ENCODE results near the gene OR13J1. TPM values are rescaled to one million over a fixed set of nuclear protein-coding genes. Genes with fewer than 3 reads are reported as not detected.

Gene OR13J1
- total and polyA plus RNA-seq, 2 donors from 2014 or later = not detected

GRCh38 chr9:35861161-35861897, 8.9 kb downstream of the OR13J1 start:
- no peak for TF ChIP-seq CTCF (IDR thresholded peaks at IDR 0.05; ENCODE audit: borderline replicate concordance, extremely low read depth, insufficient read depth)
- DNase-seq (no peak), FAIRE-seq (no peak)
- no peak overlapping the region for H3K9ac ChIP-seq (ENCODE audit: low read length in 3 of 3)
- H3K4me3 ChIP-seq (ENCODE audit: low read length in 3 of 3) = no peak overlapping the region
- H3K9me3 ChIP-seq (ENCODE audit: control insufficient read depth in 2 of 3, insufficient read depth in 1 of 3, low read length in 3 of 3) = no peaks in the 10 kb centered on the region
- no peaks in the 10 kb centered on the region for H3K4me1 ChIP-seq (ENCODE audit: control insufficient read depth in 2 of 3, insufficient read depth in 2 of 3, low read depth in 1 of 3, low read length in 3 of 3)
- intact Hi-C loops (cut with DNase I) = no loop called here
- H3K27ac ChIP-seq (ENCODE audit: low read depth in 2 of 2, low read length in 2 of 2) = no peak overlapping the region
- H3K36me3 ChIP-seq (ENCODE audit: control insufficient read depth in 2 of 3, insufficient read depth in 3 of 3, low read length in 3 of 3) = no peaks in the 10 kb centered on the region
- no peaks in the 10 kb centered on the region for H3K27me3 ChIP-seq (ENCODE audit: control insufficient read depth, insufficient read depth, low read length)

GRCh38 chr9:35859990-35860339, 10.2 kb downstream of the OR13J1 start:
- intact Hi-C loops (cut with DNase I) = no loop called here
- no peak overlapping the region for H3K9ac ChIP-seq (ENCODE audit: low read length in 3 of 3)
- no peak for FAIRE-seq

GRCh38 chr9:35859310-35859989, 10.8 kb downstream of the OR13J1 start:
- intact Hi-C loops (cut with DNase I) = no loop called here
- no peak overlapping the region for H3K9ac ChIP-seq (ENCODE audit: low read length in 3 of 3)
- DNase-seq = peak in 2 of 5 donors; percentile 9 to 24
- no peaks in the 10 kb centered on the region for H3K9me3 ChIP-seq (ENCODE audit: control insufficient read depth in 2 of 3, insufficient read depth in 1 of 3, low read length in 3 of 3)
- no peaks in the 10 kb centered on the region for H3K4me1 ChIP-seq (ENCODE audit: control insufficient read depth in 2 of 3, insufficient read depth in 2 of 3, low read depth in 1 of 3, low read length in 3 of 3)
- TF ChIP-seq CTCF (IDR thresholded peaks at IDR 0.05; ENCODE audit: borderline replicate concordance, extremely low read depth, insufficient read depth) = no peak
- no peak overlapping the region for H3K27ac ChIP-seq (ENCODE audit: low read depth in 2 of 2, low read length in 2 of 2)
- no peaks in the 10 kb centered on the region for H3K27me3 ChIP-seq (ENCODE audit: control insufficient read depth, insufficient read depth, low read length)
- no peak overlapping the region for H3K4me3 ChIP-seq (ENCODE audit: low read length in 3 of 3)
- H3K36me3 ChIP-seq (ENCODE audit: control insufficient read depth in 2 of 3, insufficient read depth in 3 of 3, low read length in 3 of 3) = no peaks in the 10 kb centered on the region
- no peak for FAIRE-seq

More at GRCh38 chr9:35859990-35860339, 10.2 kb downstream of the OR13J1 start:
- no peaks in the 10 kb centered on the region for H3K36me3 ChIP-seq (ENCODE audit: control insufficient read depth in 2 of 3, insufficient read depth in 3 of 3, low read length in 3 of 3)
- H3K27ac ChIP-seq (ENCODE audit: low read depth in 2 of 2, low read length in 2 of 2) = no peak overlapping the region
- no peak overlapping the region for H3K4me3 ChIP-seq (ENCODE audit: low read length in 3 of 3)
- TF ChIP-seq CTCF (IDR thresholded peaks at IDR 0.05; ENCODE audit: borderline replicate concordance, extremely low read depth, insufficient read depth) = no peak
- no peaks in the 10 kb centered on the region for H3K27me3 ChIP-seq (ENCODE audit: control insufficient read depth, insufficient read depth, low read length)
- H3K4me1 ChIP-seq (ENCODE audit: control insufficient read depth in 2 of 3, insufficient read depth in 2 of 3, low read depth in 1 of 3, low read length in 3 of 3) = no peaks in the 10 kb centered on the region
- peak in 2 of 5 donors; percentile 8 to 17 for DNase-seq
- H3K9me3 ChIP-seq (ENCODE audit: control insufficient read depth in 2 of 3, insufficient read depth in 1 of 3, low read length in 3 of 3) = no peaks in the 10 kb centered on the region
